OCI-LY3 (cell line): ENCODE measurements around the gene UPK3B.
"Not testable (repeated sequence)": the region's sequence is repeated elsewhere in the genome, so short reads cannot be mapped to it uniquely, and the experiment has no call there.

ENCODE experiments used
- H2AFZ ChIP-seq: fragments of 200-600, 300-600 bp; shearing (Covaris generic); 2 replicates; pipeline ENCODE4 v1.6.0; 2014; ENCODE audit warnings: antibody characterized with exemption, low read depth, low read length
- H3K27ac ChIP-seq: fragments of 200-600, 300-600 bp; sonication (generic); 2 replicates; pipeline ENCODE4 v1.5.1; 2014; ENCODE audit warnings: mild to moderate bottlenecking, low read length, moderate library complexity, mixed read lengths
- H3K27me3 ChIP-seq: fragments of 200-600, 300-600 bp; sonication (generic); 2 replicates; pipeline ENCODE4 v1.6.1; 2014; ENCODE audit warnings: low read depth, low read length, mixed read lengths
- H3K36me3 ChIP-seq: fragments of 200-600, 300-600 bp; sonication (generic); replicated peaks from 2 replicates; pipeline ENCODE3; 2014; ENCODE audit warnings: low read depth, low read length, mixed read lengths
- H3K4me1 ChIP-seq: fragments of 300-600, 200-600 bp; sonication (generic); 2 replicates; pipeline ENCODE4 v1.6.1; 2014; ENCODE audit warnings: low read length, mixed read lengths
- H3K4me2 ChIP-seq: fragments of 200-600, 300-600 bp; sonication (generic); 2 replicates; pipeline ENCODE4 v1.6.1; 2014; ENCODE audit warnings: low read length, mixed read lengths
- H3K4me3 ChIP-seq: fragments of 300-600, 200-600 bp; sonication (generic); 2 replicates; pipeline ENCODE4 v1.5.1; 2014; ENCODE audit warnings: antibody characterized with exemption, mild to moderate bottlenecking, low read length, moderate library complexity
- H3K79me2 ChIP-seq: fragments of 300-600, 200-600 bp; shearing (Covaris generic); 2 replicates; pipeline ENCODE4 v1.6.1; 2014; ENCODE audit warnings: mild to moderate bottlenecking, low read length, mixed read lengths
- H3K9ac ChIP-seq: fragments of 300-600, 200-600 bp; shearing (Covaris generic); 2 replicates; pipeline ENCODE4 v1.6.0; 2014; ENCODE audit warnings: mild to moderate bottlenecking, low read length, moderate library complexity
- H3K9me3 ChIP-seq: fragments of 200-600, 300-600 bp; shearing (Covaris generic); 2 replicates; pipeline ENCODE4 v1.6.1; 2014; ENCODE audit warnings: low read length, mixed read lengths; ENCODE audit not compliant: insufficient read depth
- H4K20me1 ChIP-seq: fragments of 200-600, 300-600 bp; sonication (generic); 2 replicates; pipeline ENCODE4 v1.6.1; 2016; ENCODE audit warnings: low read length, mixed read lengths; ENCODE audit not compliant: insufficient read depth
- CTCF ChIP-seq: fragments of 200-600, 300-600 bp; sonication (generic); IDR thresholded peaks from 2 replicates; pipeline ENCODE4 v1.5.1; 2014; ENCODE audit warnings: antibody characterized with exemption, low read length, low read depth
- EZH2phosphoT487 ChIP-seq: fragments of 200-600 bp; shearing (Covaris generic); IDR thresholded peaks from 2 replicates; pipeline ENCODE4 v1.6.1; 2018; ENCODE audit warnings: antibody characterized with exemption, mixed run types, low read depth

UPK3B gene

DNA sequence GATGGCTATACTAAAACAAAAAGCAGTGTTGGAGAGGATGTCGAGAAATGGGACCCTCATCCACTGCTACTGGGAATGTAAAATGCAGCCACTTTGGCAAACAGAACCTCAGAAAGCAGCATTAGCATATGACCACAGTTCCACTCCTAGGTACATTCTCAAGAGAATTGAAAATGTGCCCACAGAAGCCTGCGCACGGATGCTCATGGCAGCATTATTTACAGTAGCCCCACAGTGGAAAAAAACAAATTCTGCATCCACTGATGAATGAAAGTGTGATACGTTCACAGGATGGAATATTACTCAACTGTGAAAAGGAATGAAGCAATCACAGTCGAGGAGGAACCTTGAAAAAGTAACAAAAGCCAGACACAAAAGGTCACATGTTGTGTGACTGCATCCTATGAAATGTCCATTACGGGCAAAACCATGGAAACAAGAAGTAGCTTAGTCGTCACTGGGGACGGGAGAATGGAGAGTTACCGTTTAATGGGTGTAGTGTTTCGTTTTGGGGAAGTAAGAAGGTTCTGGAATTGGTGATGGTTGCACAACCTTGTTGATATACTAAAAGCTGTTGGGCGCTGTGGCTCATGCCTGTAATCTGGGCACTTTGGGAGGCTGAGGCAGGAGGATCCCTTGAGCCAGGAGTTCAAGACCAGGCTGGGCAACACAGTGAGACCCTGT lies 2.5 kb upstream of the UPK3B start:
- Histone ChIP-seq H3K4me2 (no peak overlapping the region), H3K9me3 (no peaks in the 10 kb centered on the region), H3K4me3 (no peak overlapping the region), H2AFZ (no peak overlapping the region), H3K79me2 (no peaks in the 10 kb centered on the region), H3K9ac (no peak overlapping the region), H3K27me3 (no peaks in the 10 kb centered on the region), H4K20me1 (no peaks in the 10 kb centered on the region), H3K36me3 (peaks cover 5% of the 10 kb centered on the region), H3K4me1 (no peaks in the 10 kb centered on the region), H3K27ac (no peak overlapping the region)
- TF ChIP-seq CTCF (no peak), EZH2phosphoT487 (no peak)

DNA sequence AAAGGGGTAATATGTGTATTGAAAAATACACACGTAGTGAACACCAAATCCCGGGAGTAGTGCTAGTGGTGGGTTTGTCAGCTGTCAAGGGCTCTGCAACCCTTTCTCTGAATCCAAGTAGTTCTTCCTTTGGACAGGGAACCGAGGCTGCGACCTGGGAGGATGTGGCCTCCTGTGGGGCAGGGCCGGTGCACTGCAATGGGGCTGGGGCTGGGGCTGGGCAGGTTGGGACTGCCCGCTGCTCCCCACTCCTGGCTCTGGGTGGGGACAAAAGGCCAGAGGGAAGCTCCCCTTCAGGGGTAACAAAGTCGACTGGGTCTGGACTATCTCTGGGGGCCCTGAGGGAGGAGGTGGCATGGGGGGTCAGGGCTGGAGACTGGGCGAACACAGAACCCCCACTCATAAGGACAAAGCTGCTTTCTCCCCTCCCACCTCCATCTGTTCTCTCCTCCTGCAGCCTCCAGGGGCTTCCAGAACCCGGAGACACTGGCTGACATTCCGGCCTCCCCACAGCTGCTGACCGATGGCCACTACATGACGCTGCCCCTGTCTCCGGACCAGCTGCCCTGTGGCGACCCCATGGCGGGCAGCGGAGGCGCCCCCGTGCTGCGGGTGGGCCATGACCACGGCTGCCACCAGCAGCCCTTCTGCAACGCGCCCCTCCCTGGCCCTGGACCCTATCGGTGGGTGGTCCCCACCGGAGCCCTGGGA lies 1.0 kb downstream of the UPK3B start:
- not testable (repeated sequence) for H2AFZ ChIP-seq, H3K9ac ChIP-seq, H3K4me2 ChIP-seq, H3K79me2 ChIP-seq, H3K4me3 ChIP-seq, H3K27me3 ChIP-seq, H3K27ac ChIP-seq, H3K9me3 ChIP-seq, H4K20me1 ChIP-seq, H3K4me1 ChIP-seq, H3K36me3 ChIP-seq

GRCh38 chr7:76511911-76512885 lies 1.8 kb downstream of the UPK3B start:
- not testable (repeated sequence) for H3K36me3 ChIP-seq, H3K9me3 ChIP-seq, H3K79me2 ChIP-seq, H3K4me2 ChIP-seq, H3K9ac ChIP-seq, H3K27me3 ChIP-seq, H2AFZ ChIP-seq, H3K4me3 ChIP-seq, H3K27ac ChIP-seq, H4K20me1 ChIP-seq, H3K4me1 ChIP-seq

- H3K9me3 ChIP-seq: no peaks in the 10 kb centered on the region
- H3K27me3 ChIP-seq: no peaks in the 10 kb centered on the region
- H3K4me1 ChIP-seq: peaks cover 10% of the 10 kb centered on the region; the same call in 1 of the 2 replicates
- H4K20me1 ChIP-seq: no peaks in the 10 kb centered on the region
- H3K4me2 ChIP-seq: no peak overlapping the region
- H3K27ac ChIP-seq: no peak overlapping the region
- no peak overlapping the region for H3K9ac ChIP-seq
- no peak overlapping the region for H2AFZ ChIP-seq
- no peak for TF ChIP-seq EZH2phosphoT487
- peak; percentile 6; the same call in 1 of the 2 replicates for TF ChIP-seq CTCF
- H3K79me2 ChIP-seq: no peaks in the 10 kb centered on the region
- H3K4me3 ChIP-seq: no peak overlapping the region
- no peaks in the 10 kb centered on the region for H3K36me3 ChIP-seq
Observed at GRCh38 chr7:76512941-76513816, 2.8 kb downstream of the UPK3B start.
